ENCODE measurements around the gene ADGRV1. TPM values are rescaled to one million over a fixed set of nuclear protein-coding genes. Genes with fewer than 3 reads are reported as not detected.

The ADGRV1 gene, protein sequence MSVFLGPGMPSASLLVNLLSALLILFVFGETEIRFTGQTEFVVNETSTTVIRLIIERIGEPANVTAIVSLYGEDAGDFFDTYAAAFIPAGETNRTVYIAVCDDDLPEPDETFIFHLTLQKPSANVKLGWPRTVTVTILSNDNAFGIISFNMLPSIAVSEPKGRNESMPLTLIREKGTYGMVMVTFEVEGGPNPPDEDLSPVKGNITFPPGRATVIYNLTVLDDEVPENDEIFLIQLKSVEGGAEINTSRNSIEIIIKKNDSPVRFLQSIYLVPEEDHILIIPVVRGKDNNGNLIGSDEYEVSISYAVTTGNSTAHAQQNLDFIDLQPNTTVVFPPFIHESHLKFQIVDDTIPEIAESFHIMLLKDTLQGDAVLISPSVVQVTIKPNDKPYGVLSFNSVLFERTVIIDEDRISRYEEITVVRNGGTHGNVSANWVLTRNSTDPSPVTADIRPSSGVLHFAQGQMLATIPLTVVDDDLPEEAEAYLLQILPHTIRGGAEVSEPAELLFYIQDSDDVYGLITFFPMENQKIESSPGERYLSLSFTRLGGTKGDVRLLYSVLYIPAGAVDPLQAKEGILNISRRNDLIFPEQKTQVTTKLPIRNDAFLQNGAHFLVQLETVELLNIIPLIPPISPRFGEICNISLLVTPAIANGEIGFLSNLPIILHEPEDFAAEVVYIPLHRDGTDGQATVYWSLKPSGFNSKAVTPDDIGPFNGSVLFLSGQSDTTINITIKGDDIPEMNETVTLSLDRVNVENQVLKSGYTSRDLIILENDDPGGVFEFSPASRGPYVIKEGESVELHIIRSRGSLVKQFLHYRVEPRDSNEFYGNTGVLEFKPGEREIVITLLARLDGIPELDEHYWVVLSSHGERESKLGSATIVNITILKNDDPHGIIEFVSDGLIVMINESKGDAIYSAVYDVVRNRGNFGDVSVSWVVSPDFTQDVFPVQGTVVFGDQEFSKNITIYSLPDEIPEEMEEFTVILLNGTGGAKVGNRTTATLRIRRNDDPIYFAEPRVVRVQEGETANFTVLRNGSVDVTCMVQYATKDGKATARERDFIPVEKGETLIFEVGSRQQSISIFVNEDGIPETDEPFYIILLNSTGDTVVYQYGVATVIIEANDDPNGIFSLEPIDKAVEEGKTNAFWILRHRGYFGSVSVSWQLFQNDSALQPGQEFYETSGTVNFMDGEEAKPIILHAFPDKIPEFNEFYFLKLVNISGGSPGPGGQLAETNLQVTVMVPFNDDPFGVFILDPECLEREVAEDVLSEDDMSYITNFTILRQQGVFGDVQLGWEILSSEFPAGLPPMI (N-terminal part only)
- polyA plus RNA-seq (3.3 and 3.7 TPM in 2 replicates), polyA minus RNA-seq (20.2 and 34.6 TPM in 2 replicates)

DNA sequence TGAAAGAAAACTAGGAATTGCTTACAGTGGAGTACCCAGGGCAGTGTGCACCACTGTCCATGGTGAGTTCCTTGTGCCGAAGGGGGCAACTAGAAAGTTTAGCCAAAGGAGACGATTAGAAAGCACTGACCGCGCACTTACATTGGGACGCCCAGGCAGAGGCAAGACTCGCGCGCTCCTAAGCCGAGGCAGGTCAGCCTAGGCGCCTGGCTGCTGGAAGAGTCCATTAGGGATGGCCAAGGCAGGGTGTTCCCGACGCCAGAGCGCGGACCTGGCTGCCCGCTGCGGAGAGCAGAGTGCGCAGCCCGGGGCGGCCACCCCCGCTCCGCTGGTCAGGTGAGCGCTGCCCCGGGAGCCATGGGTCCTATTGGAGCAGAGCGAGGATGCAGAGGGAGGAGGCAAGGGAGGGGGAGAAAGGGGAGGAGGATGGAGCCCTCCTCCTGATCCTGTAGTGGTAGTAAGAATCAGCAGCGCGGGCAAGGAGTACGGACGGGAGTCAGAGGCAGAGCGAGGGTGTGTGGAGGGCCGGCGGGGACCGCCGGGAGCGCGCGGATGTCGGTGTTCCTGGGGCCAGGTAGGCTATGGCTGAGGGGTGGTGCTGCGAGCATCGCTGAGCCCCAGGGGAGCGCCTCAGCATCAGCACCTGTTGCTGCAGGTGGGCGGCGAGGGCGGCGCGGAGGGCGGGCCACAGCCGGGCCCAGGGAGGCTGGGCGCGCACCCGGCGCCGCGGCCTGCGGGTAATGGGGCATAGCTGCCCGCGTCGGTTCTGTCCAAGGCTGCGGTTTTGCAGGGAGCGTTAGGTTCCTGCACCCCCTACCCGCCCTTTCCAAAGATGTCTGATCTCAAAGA is at the start of gene ADGRV1:
ADGRV1 (plus strand) TSS at position 454 of the 849 bp plus-strand sequence; CDS start at position 553, 99 bp downstream.
- Histone ChIP-seq H3F3A (ENCODE audit: insufficient read depth, low read length, poor library complexity, severe bottlenecking) (no peaks in the 10 kb centered on the region), H3K4me3 (ENCODE audit: low read length) (peak within 1 kb of the TSS; percentile 73), H3K79me2 (replicated peaks; ENCODE audit: insufficient read depth, low read length) (peaks cover 22% of the 10 kb centered on the region), H3K36me3 (ENCODE audit: insufficient read depth, low read length) (no peaks in the 10 kb centered on the region), H3K9ac (ENCODE audit: low read length) (peak within 1 kb of the TSS; percentile 43), H3K4me2 (ENCODE audit: low read length) (peak within 1 kb of the TSS; percentile 99), H2AFZ (ENCODE audit: low read depth, low read length) (peak within 1 kb of the TSS; percentile 15), H3K27me3 (ENCODE audit: insufficient read depth, low read depth, low read length) (peaks cover 30% of the 10 kb centered on the region), H4K20me1 (ENCODE audit: insufficient read depth) (no peaks in the 10 kb centered on the region), H3K27ac (ENCODE audit: low read length) (no peak within 1 kb of the TSS), H3K9me3 (ENCODE audit: low read length) (no peaks in the 10 kb centered on the region), H3K9me2 (ENCODE audit: insufficient read depth, low read length) (no peaks in the 10 kb centered on the region)
- TF ChIP-seq TAF1 (IDR thresholded peaks at IDR 0.05; ENCODE audit: low read depth) (no peak), SMC3 (conservative IDR thresholded peaks at IDR 0.05; ENCODE audit: poor library complexity) (peak; percentile 28), POLR2AphosphoS5 (IDR thresholded peaks at IDR 0.05) (peak; percentile 3), RAD21 (conservative IDR thresholded peaks at IDR 0.05) (no peak), EP300 (conservative IDR thresholded peaks at IDR 0.05; ENCODE audit: poor library complexity, severe bottlenecking) (peak; percentile 44), MXI1 (conservative IDR thresholded peaks at IDR 0.05; ENCODE audit: poor library complexity, severe bottlenecking) (peak; percentile 55), REST (IDR thresholded peaks at IDR 0.05; ENCODE audit: borderline replicate concordance) (no peak), CTCF (IDR thresholded peaks at IDR 0.05; ENCODE audit: poor library complexity, severe bottlenecking) (peak; percentile 20), EZH2 (IDR thresholded peaks at IDR 0.05; ENCODE audit: borderline replicate concordance, insufficient read depth, low read length, poor library complexity, severe bottlenecking) (no peak)

Measured in neural cell (in vitro differentiated cells).